HepG2 (cell line): ENCODE measurements around the gene ANKRD6. TPM values are rescaled to one million over a fixed set of nuclear protein-coding genes. Genes with fewer than 3 reads are reported as not detected.

ENCODE experiments used
- CREB1 ChIP-seq, 2 experiments: fragments of 450-650 bp in 1 of 2; IDR thresholded peaks; 2 replicates each; pipeline ENCODE4 v1.6.1; 2016 to 2017; ENCODE audit warnings: control low read depth in 1 of 2, mild to moderate bottlenecking in 1 of 2, missing compliant biosample characterization in 1 of 2, missing genetic modification characterization in 1 of 2
- E2F5 ChIP-seq: sonication (generic); formaldehyde crosslinking; conservative IDR thresholded peaks from 2 replicates; pipeline ENCODE4 v1.4.0; 2020; ENCODE audit warnings: missing genetic modification reagents
- GABPB1 ChIP-seq: IDR thresholded peaks from 2 replicates; pipeline ENCODE4 v1.6.1; 2016; ENCODE audit warnings: mild to moderate bottlenecking, missing genetic modification reagents, moderate library complexity, missing compliant biosample characterization
- HOMEZ ChIP-seq: IDR thresholded peaks from 2 replicates; pipeline ENCODE4 v1.6.1; 2016; ENCODE audit warnings: low read depth
- NFAT5 ChIP-seq: sonication (generic); formaldehyde crosslinking; IDR thresholded peaks from 2 replicates; pipeline ENCODE4 v1.4.0; 2020; ENCODE audit warnings: missing genetic modification reagents
- RFXANK ChIP-seq: IDR thresholded peaks from 2 replicates; pipeline ENCODE4 v1.6.1; 2016
- SAFB2 ChIP-seq: sonication (generic); formaldehyde crosslinking; IDR thresholded peaks from 2 replicates; pipeline ENCODE4 v1.5.1; 2020; ENCODE audit warnings: missing genetic modification reagents, low read depth, mild to moderate bottlenecking, borderline replicate concordance
- SNAPC4 ChIP-seq: sonication (generic); formaldehyde crosslinking; IDR thresholded peaks from 2 replicates; pipeline ENCODE4 v1.4.0; 2020; ENCODE audit warnings: mild to moderate bottlenecking, missing genetic modification reagents
- TOE1 ChIP-seq: sonication (generic); formaldehyde crosslinking; IDR thresholded peaks from 2 replicates; pipeline ENCODE4 v1.4.0; 2020; ENCODE audit warnings: mild to moderate bottlenecking, missing genetic modification reagents
- ZNF24 ChIP-seq: fragments of 450-650 bp; IDR thresholded peaks from 2 replicates; pipeline ENCODE4 v1.6.1; 2017; ENCODE audit warnings: antibody characterized with exemption, mild to moderate bottlenecking
- ZNF577 ChIP-seq: sonication (generic); formaldehyde crosslinking; IDR thresholded peaks from 2 replicates; pipeline ENCODE4 v1.4.0; 2020; ENCODE audit warnings: mild to moderate bottlenecking, low read depth, missing genetic modification reagents, borderline replicate concordance
- ZNF839 ChIP-seq: sonication (generic); formaldehyde crosslinking; IDR thresholded peaks from 2 replicates; pipeline ENCODE4 v1.4.0; 2020; ENCODE audit warnings: missing genetic modification reagents, mild to moderate bottlenecking, borderline replicate concordance
- ZNF850 ChIP-seq: sonication (generic); formaldehyde crosslinking; conservative IDR thresholded peaks from 2 replicates; pipeline ENCODE4 v1.9.0; 2021; ENCODE audit warnings: mild to moderate bottlenecking, missing genetic modification reagents
- ZNF879 ChIP-seq: sonication (generic); formaldehyde crosslinking; IDR thresholded peaks from 2 replicates; pipeline ENCODE4 v1.8.1; 2023; ENCODE audit warnings: missing genetic modification reagents
- polyA plus RNA-seq, 8 experiments: library from polyadenylated mRNA; depleted of rRNA in 3 of 8; stranded (reverse) in 7 of 8; unstranded in 1 of 8; fragments of >200 nt; fragmentation: Illumina TruSeq in 4 of 8; extraction: Trizol in 4 of 8; gene quantifications; 2 replicates each; pipeline versions ENCODE4 v1.2.1 to v1.2.3, GENCODE V29; 2011 to 2016; ENCODE audit warnings: low read depth in 4 of 8, missing spikeins in 1 of 8, mixed read lengths in 1 of 8; ENCODE audit not compliant: insufficient read depth in 1 of 8
- total RNA-seq, 5 experiments: library from RNA; depleted of rRNA; stranded (reverse); fragments of >200 nt; fragmentation: Illumina TruSeq; extraction: Trizol; gene quantifications; 2 replicates each; pipeline ENCODE4 v1.2.3, GENCODE V29; 2016; ENCODE audit warnings: low read depth in 1 of 5

ANKRD6 gene
- total and polyA plus RNA-seq, 2 of the 13 experiments (the other 11 are each of a cell fraction or from before 2014, with no cell fraction given) = 0.18 to 0.36 TPM

GRCh38 chr6:89638320-89639195, 205.6 kb downstream of the ANKRD6 start, which contains the start of gene LYRM2 (continued):
- TF ChIP-seq NFAT5 (CRISPR knock-in tag) (0 out of 2 replicates have a peak, but pooled peaks have one; percentile 37), SNAPC4 (CRISPR knock-in tag) (peak; percentile 67; the same call in 1 of the 2 replicates), GABPB1 (CRISPR knock-in tag) (peak; percentile 94), ZNF850 (CRISPR knock-in tag) (no peak), CREB1 (IDR thresholded peaks at IDR 0.05) (no peak; the same call in 1 of the 2 replicates), CREB1 (CRISPR knock-in tag; IDR thresholded peaks at IDR 0.05) (peak; percentile 44; the same call in 1 of the 2 replicates), SAFB2 (no peak), ZNF839 (CRISPR knock-in tag) (no peak), RFXANK (no peak), ZNF577 (CRISPR knock-in tag) (no peak), ZNF24 (no peak), TOE1 (CRISPR knock-in tag) (0 out of 2 replicates have a peak, but pooled peaks have one; percentile 30), E2F5 (CRISPR knock-in tag) (0 out of 2 replicates have a peak, but pooled peaks have one; percentile 50), HOMEZ (CRISPR knock-in tag) (peak; percentile 14; the same call in 1 of the 2 replicates), ZNF879 (CRISPR knock-in tag) (0 out of 2 replicates have a peak, but pooled peaks have one; percentile 41)
